Activated B cell treated with CpG ODN at 0.5 μM for 24 hours (primary cell): ENCODE data around the gene PTPRT. TPM values are rescaled to one million over a fixed set of nuclear protein-coding genes. Genes with fewer than 3 reads are reported as not detected.

ENCODE experiments used
- ATAC-seq: fragments of 200-7000 bp; cut with Tn5 transposase; one replicate; pipeline ENCODE4 v1.10.0; 2021; ENCODE audit warnings: low read depth, mild to moderate bottlenecking, moderate library complexity
- CTCF ChIA-PET: fragments of 350-600 bp; sonication (Branson Sonifier 250); formaldehyde crosslinking; loops from one replicate; lab custom pipeline; 2021; ENCODE audit warnings: antibody characterized with exemption; lab: Charles Lee
- POLR2A ChIA-PET: fragments of 350-600 bp; sonication (Branson Sonifier 250); formaldehyde crosslinking; loops from one replicate; lab custom pipeline; 2021; ENCODE audit warnings: antibody characterized with exemption; lab: Charles Lee
- DNase-seq: peaks from one replicate; pipeline ENCODE4 v3.0.0; 2022
- H3K27ac Mint-ChIP-seq: one replicate; pipeline ENCODE4 v1.8.0; 2020; ENCODE audit warnings: mixed read lengths
- H3K27me3 Mint-ChIP-seq: one replicate; pipeline ENCODE4 v1.8.0; 2021; ENCODE audit warnings: mixed read lengths
- H3K36me3 Mint-ChIP-seq: one replicate; pipeline ENCODE4 v1.8.0; 2021; ENCODE audit warnings: low read depth, mixed read lengths
- H3K4me1 Mint-ChIP-seq: one replicate; pipeline ENCODE4 v1.8.0; 2021; ENCODE audit warnings: mixed read lengths
- H3K4me3 Mint-ChIP-seq: one replicate; pipeline ENCODE4 v1.8.0; 2020; ENCODE audit warnings: mild to moderate bottlenecking, mixed read lengths
- H3K9me3 Mint-ChIP-seq: one replicate; pipeline ENCODE4 v1.8.0; 2020; ENCODE audit warnings: mixed read lengths
- CTCF ChIP-seq: fragments of 200-600 bp; IDR thresholded peaks from one replicate; pipeline ENCODE4 v1.8.0; 2022; ENCODE audit warnings: antibody characterized with exemption, mild to moderate bottlenecking
- intact Hi-C: fragments of 100-400 bp; cut with micrococcal nuclease; formaldehyde crosslinking; loops from one replicate; pipeline ENCODE4 v1.15.1; 2024
- total RNA-seq: library from RNA; stranded (reverse); gene quantifications from 2 replicates; pipeline ENCODE4 v1.2.3, GENCODE V29; 2022

PTPRT gene
- total RNA-seq, 1 donor from 2014 or later: not detected

- Mint-ChIP-seq H3K4me3 (no peak overlapping the region), H3K4me1 (no peaks in the 10 kb centered on the region), H3K9me3 (no peaks in the 10 kb centered on the region), H3K27ac (no peak overlapping the region), H3K36me3 (no peaks in the 10 kb centered on the region), H3K27me3 (no peaks in the 10 kb centered on the region)
- ChIA-PET CTCF (no interaction called here), POLR2A (no interaction called here)
- TF ChIP-seq CTCF: no peak
- intact Hi-C loops: no loop called here
- no peak for ATAC-seq
- no peak for DNase-seq
These were observed 584.4 kb downstream of the PTPRT start for GRCh38 chr20:42604998-42605956.

GRCh38 chr20:42603655-42604054 is 586.1 kb downstream of the PTPRT start:
- POLR2A ChIA-PET: no interaction called here
- no peak overlapping the region for H3K4me3 Mint-ChIP-seq
- no peak for TF ChIP-seq CTCF
- no peaks in the 10 kb centered on the region for H3K9me3 Mint-ChIP-seq
- CTCF ChIA-PET: no interaction called here
- ATAC-seq: no peak
- no peaks in the 10 kb centered on the region for H3K4me1 Mint-ChIP-seq
- DNase-seq: no peak
- H3K27me3 Mint-ChIP-seq: no peaks in the 10 kb centered on the region
- H3K36me3 Mint-ChIP-seq: no peaks in the 10 kb centered on the region
- intact Hi-C loops: no loop called here
- H3K27ac Mint-ChIP-seq: no peak overlapping the region

- Mint-ChIP-seq H3K9me3 (no peaks in the 10 kb centered on the region), H3K36me3 (no peaks in the 10 kb centered on the region), H3K4me1 (no peaks in the 10 kb centered on the region), H3K27me3 (no peaks in the 10 kb centered on the region), H3K4me3 (no peak overlapping the region), H3K27ac (no peak overlapping the region)
- ChIA-PET CTCF (no interaction called here), POLR2A (no interaction called here)
- ATAC-seq (no peak), DNase-seq (no peak)
- intact Hi-C loops: no loop called here
- no peak for TF ChIP-seq CTCF
These were observed 591.1 kb downstream of the PTPRT start for GRCh38 chr20:42598581-42598980.

- Mint-ChIP-seq H3K9me3 (no peaks in the 10 kb centered on the region), H3K4me3 (no peak overlapping the region), H3K4me1 (no peaks in the 10 kb centered on the region), H3K36me3 (no peaks in the 10 kb centered on the region), H3K27me3 (no peaks in the 10 kb centered on the region), H3K27ac (no peak overlapping the region)
- intact Hi-C loops: no loop called here
- no peak for DNase-seq
- no peak for ATAC-seq
- POLR2A ChIA-PET: no interaction called here
- CTCF ChIA-PET: no interaction called here
- no peak for TF ChIP-seq CTCF
These were observed 594.1 kb downstream of the PTPRT start for GRCh38 chr20:42595625-42596024.

- DNase-seq: no peak
- Mint-ChIP-seq H3K9me3 (no peaks in the 10 kb centered on the region), H3K4me1 (no peaks in the 10 kb centered on the region), H3K36me3 (no peaks in the 10 kb centered on the region), H3K27me3 (no peaks in the 10 kb centered on the region), H3K4me3 (no peak overlapping the region), H3K27ac (no peak overlapping the region)
- no peak for TF ChIP-seq CTCF
- ChIA-PET CTCF (no interaction called here), POLR2A (no interaction called here)
- intact Hi-C loops: no loop called here
- ATAC-seq: no peak
These were observed 595.0 kb downstream of the PTPRT start for GRCh38 chr20:42594659-42595058.
